ENCODE measurements around the gene GTSF1L. TPM values are rescaled to one million over a fixed set of nuclear protein-coding genes. Genes with fewer than 3 reads are reported as not detected.

The GTSF1L gene
- total RNA-seq, 2 experiments from 2014 or later = not detected

DNA sequence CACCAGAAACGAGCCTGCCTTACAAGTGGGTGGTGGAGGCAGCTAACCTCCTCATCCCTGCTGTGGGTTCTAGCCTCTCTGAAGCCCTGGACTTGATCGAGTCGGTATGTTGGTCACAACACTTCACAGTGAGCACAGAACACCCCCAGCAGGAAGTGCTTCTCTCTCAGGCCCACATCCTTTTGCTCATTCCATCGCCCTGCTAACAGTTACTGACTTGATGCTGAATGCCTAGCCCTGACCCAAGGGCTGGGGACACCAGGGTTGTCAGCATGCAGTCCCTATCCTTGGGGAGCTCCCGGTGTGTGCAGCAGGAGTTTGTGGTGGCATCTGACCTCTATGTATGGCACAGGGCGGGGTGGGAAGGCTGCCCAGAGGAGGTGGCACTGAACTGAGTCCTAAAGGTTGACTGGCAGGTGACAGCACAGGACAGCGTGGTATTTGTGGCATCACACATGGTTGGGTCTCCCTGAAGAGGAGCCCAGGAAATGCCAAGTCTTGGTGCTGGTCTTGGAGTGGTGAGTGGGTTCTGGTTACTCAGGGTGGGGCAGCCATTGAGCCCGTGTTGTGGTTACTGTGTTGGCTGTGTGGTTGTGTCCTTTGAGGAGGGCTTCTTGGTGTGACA, 26.7 kb downstream of the GTSF1L start:
- POLR2A ChIA-PET = no interaction called here
- H3K27ac Mint-ChIP-seq = peak overlapping the region; percentile 70
- H3K4me1 Mint-ChIP-seq = peaks cover 7% of the 10 kb centered on the region

DNA sequence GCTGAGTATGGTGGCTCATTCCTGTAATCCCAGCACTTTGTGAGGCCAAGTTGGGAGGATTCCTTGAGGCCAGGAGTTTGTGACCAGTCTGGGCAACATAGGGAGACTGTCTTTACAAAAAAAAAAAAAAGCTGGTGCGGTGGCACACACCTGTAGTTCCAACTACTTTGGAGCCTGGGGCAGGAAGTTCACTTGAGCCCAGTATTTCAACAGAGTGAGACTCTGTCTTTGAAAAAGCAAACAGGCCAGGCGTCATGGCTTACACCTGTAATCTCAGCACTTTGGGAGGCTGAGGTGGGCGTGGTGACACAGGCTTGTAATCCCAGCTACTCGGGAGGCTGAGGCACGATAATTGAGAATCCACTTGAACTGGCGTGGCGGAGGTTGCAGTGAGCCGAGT, 31.2 kb downstream of the GTSF1L start:
- ChIA-PET CTCF (no interaction called here), POLR2A (no interaction called here)
- no peaks in the 10 kb centered on the region for H3K9me3 Mint-ChIP-seq
- peaks cover 10% of the 10 kb centered on the region for H3K4me1 Mint-ChIP-seq
- no peak for DNase-seq
- peaks cover 23% of the 10 kb centered on the region for H3K36me3 Mint-ChIP-seq (ENCODE audit: low read depth)
- no peak overlapping the region for H3K27ac Mint-ChIP-seq
- H3K4me3 Mint-ChIP-seq = no peak overlapping the region
- H3K27me3 Mint-ChIP-seq = no peaks in the 10 kb centered on the region

More for the DNA sequence above, 26.7 kb downstream of the GTSF1L start:
- peaks cover 34% of the 10 kb centered on the region for H3K36me3 Mint-ChIP-seq (ENCODE audit: low read depth)
- no peaks in the 10 kb centered on the region for H3K9me3 Mint-ChIP-seq
- H3K27me3 Mint-ChIP-seq = no peaks in the 10 kb centered on the region
- no peak for DNase-seq
- H3K4me3 Mint-ChIP-seq = no peak overlapping the region
- CTCF ChIA-PET = interaction anchor here (0.7 kb wide), 1 partner anchor 18 kb away, joined by 3 read pairs; no protein-coding TSS in a partner anchor

DNA sequence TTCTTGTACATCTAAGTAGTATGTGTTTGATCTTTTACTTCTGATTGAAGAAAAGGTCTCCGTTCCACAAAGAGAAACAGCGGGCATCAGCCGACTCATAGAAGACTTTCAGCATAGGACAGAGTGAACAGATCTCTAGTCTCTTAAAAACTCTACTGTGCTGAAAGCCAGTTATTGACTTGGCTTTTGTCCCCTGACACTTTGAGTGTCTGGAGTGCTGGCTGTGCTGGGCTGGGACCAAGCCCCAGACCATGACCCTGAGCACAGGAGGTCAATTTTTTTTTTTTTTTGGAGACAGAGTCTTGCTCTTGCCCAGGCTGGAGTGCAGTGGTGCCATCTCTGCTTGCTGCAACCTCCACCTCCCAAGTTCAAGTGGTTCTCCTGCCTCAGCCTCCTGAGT, 32.0 kb downstream of the GTSF1L start:
- H3K4me1 Mint-ChIP-seq = peaks cover 3% of the 10 kb centered on the region
- DNase-seq = no peak
- H3K4me3 Mint-ChIP-seq = no peak overlapping the region
- ChIA-PET POLR2A (no interaction called here), CTCF (no interaction called here)
- H3K27me3 Mint-ChIP-seq = no peaks in the 10 kb centered on the region
- peaks cover 17% of the 10 kb centered on the region for H3K36me3 Mint-ChIP-seq (ENCODE audit: low read depth)
- no peak overlapping the region for H3K27ac Mint-ChIP-seq
- no peaks in the 10 kb centered on the region for H3K9me3 Mint-ChIP-seq

DNA sequence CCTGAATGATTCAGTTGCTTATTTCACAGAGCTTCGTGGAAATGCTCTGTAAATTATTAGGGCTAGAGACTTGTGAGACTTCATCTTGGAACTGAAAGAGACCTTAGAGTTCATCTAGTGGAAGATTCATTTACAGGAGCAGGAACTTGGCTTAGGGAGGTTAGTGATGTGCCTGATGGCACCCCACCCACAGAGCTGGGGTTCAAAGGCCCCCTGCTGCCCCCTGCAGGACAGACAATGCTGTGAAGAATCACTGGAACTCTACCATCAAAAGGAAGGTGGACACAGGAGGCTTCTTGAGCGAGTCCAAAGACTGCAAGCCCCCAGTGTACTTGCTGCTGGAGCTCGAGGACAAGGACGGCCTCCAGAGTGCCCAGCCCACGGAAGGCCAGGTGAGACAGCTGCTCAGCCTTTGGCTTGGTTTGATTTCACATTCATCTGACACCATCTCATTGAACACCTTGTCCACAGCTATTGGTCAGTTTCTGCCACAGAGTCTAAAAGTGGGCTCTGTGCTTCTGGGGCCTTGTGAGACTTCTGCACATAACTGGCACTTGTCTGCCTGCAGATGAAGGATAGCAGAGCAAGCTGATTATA, 34.8 kb downstream of the GTSF1L start:
- Mint-ChIP-seq H3K4me1 (peaks cover 3% of the 10 kb centered on the region), H3K27me3 (no peaks in the 10 kb centered on the region), H3K9me3 (no peaks in the 10 kb centered on the region), H3K27ac (no peak overlapping the region), H3K4me3 (no peak overlapping the region), H3K36me3 (ENCODE audit: low read depth) (peaks cover 21% of the 10 kb centered on the region)
- CTCF ChIA-PET = interaction anchor here (0.5 to 1.7 kb wide), 10 partner anchors 13 to 391 kb away, joined by 3 to 5 read pairs (median 3); no protein-coding TSS in a partner anchor
- DNase-seq = peak; percentile 71
- POLR2A ChIA-PET = no interaction called here

DNA sequence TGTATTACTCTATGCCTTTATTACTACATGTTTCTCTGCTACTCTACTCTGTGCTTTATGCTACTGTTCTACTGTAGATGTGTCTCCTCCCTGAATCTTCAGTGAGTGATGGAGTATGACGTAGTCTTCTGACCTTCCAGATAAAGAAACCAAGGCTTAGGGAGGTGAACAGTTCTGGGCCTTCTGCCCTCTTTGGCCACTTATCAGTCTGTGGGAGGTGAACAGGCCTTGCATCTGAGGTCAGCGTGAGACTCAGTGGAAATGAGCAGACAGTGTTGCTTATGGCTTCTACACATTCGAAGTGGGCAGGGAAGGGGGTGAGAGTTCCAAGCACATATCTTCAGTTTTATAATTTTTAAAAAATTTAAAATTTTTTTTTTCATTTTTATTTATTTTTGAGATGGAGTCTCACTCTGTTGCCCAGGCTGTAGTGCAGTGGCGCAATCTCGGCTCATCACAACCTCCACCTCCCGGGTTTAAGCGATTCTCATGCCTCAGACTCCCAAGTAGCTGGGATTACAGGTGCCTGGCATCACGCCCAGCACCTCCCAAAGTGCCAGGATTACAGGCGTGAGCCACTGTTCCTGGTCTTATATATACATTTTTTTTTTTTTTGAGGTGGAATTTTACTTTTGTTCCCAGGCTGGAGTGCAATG, 35.7 kb downstream of the GTSF1L start:
- POLR2A ChIA-PET = no interaction called here

DNA sequence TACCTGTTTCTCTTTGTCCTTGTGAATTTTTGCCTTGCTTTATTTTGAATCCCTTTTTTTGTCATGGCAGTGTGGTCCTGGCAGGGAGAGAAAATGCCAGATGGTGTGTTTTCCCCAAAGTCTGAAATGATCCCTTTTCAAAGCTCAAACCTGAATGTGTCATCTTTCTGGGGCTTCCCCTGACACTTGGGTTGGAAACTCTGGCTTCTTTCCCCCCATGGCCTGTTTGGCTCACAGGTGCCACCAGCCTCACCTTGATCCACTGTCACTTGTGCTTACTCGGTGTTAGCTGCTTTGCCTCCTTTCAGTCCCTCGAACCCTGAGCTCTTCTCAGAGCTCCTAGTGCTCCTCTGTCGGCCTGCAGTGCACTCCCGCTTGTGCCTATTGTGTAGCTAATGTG, 37.6 kb downstream of the GTSF1L start:
- ChIA-PET CTCF (no interaction called here), POLR2A (no interaction called here)
- no peaks in the 10 kb centered on the region for H3K4me1 Mint-ChIP-seq
- no peaks in the 10 kb centered on the region for H3K27me3 Mint-ChIP-seq
- H3K4me3 Mint-ChIP-seq = no peak overlapping the region
- peaks cover 23% of the 10 kb centered on the region for H3K36me3 Mint-ChIP-seq (ENCODE audit: low read depth)
- H3K27ac Mint-ChIP-seq = no peak overlapping the region
- no peak for DNase-seq
- no peaks in the 10 kb centered on the region for H3K9me3 Mint-ChIP-seq

More for the DNA sequence above, 35.7 kb downstream of the GTSF1L start:
- no peak overlapping the region for H3K27ac Mint-ChIP-seq
- CTCF ChIA-PET = interaction anchor here (1.0 kb wide), 1 partner anchor 153 kb away, joined by 5 read pairs; no protein-coding TSS in a partner anchor
- peaks cover 3% of the 10 kb centered on the region for H3K4me1 Mint-ChIP-seq
- no peaks in the 10 kb centered on the region for H3K27me3 Mint-ChIP-seq
- peaks cover 26% of the 10 kb centered on the region for H3K36me3 Mint-ChIP-seq (ENCODE audit: low read depth)
- DNase-seq = no peak
- H3K4me3 Mint-ChIP-seq = no peak overlapping the region
- no peaks in the 10 kb centered on the region for H3K9me3 Mint-ChIP-seq

DNA sequence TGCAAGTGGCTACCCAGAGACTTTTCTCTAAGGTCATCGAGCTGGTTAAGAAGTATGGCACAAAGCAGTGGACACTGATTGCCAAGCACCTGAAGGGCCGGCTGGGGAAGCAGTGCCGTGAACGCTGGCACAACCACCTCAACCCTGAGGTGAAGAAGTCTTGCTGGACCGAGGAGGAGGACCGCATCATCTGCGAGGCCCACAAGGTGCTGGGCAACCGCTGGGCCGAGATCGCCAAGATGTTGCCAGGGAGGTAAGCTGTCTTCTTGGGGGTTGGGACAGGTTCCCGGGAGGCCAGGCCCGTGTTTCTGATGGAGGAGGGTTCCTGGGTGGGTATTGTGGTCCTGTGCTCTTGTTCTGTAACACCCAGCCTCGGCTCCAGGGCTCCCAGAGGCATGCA, 40.0 kb downstream of the GTSF1L start:
- H3K27ac Mint-ChIP-seq = no peak overlapping the region
- POLR2A ChIA-PET = no interaction called here
- no peaks in the 10 kb centered on the region for H3K4me1 Mint-ChIP-seq
- H3K9me3 Mint-ChIP-seq = no peaks in the 10 kb centered on the region
- H3K27me3 Mint-ChIP-seq = no peaks in the 10 kb centered on the region
- CTCF ChIA-PET = no interaction called here
- H3K36me3 Mint-ChIP-seq (ENCODE audit: low read depth) = peaks cover 20% of the 10 kb centered on the region
- DNase-seq = no peak
- H3K4me3 Mint-ChIP-seq = no peak overlapping the region

DNA sequence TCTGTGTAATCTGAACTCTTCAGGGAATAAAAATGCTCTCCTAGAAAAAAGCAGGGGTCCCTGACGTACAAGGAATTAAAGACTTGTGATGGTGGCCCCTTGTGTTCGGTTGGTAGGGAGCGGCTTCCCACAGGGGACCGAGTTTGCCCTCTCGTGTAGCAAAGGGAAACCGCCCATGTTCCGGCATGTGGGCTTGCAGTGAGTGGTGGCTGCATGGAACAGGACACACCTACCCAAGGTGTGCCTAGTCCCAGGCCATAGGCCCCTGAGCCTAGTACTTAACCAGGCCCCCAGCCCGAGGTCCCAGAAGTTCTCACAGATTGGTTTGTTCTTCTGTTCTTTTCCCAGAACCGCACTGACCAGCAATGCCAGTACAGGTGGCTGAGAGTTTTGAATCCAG, 44.4 kb downstream of the GTSF1L start:
- H3K4me1 Mint-ChIP-seq = peaks cover 13% of the 10 kb centered on the region
- no peak overlapping the region for H3K4me3 Mint-ChIP-seq
- ChIA-PET POLR2A (no interaction called here), CTCF (no interaction called here)
- H3K27me3 Mint-ChIP-seq = no peaks in the 10 kb centered on the region
- no peaks in the 10 kb centered on the region for H3K9me3 Mint-ChIP-seq
- H3K27ac Mint-ChIP-seq = no peak overlapping the region
- peaks cover 13% of the 10 kb centered on the region for H3K36me3 Mint-ChIP-seq (ENCODE audit: low read depth)
- DNase-seq = no peak

DNA sequence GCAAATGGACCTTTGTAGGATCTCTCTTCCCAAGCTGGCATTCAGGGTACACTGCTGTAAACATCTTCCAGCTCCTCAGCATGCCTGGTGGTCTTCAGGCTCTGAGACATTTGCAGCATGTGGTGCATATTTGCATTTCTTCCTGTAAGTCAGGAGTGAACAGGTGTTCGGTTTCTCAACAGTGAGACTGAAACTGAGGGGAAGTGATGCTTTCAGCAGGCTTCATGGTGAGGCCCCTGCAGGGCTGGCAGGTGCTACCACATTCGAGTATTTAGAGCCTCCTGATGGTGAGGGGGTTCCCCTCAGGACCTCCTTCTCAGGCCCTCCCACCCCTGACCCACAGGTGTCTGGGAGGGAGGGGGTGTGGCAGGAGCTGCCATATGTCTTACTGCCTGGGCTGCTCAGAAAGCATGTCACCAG, 44.8 kb downstream of the GTSF1L start:
- H3K27me3 Mint-ChIP-seq = no peaks in the 10 kb centered on the region
- ChIA-PET CTCF (interaction anchor here (0.6 kb wide), 1 partner anchor 17 kb away, joined by 3 read pairs; no protein-coding TSS in a partner anchor), POLR2A (no interaction called here)
- no peaks in the 10 kb centered on the region for H3K9me3 Mint-ChIP-seq
- no peak overlapping the region for H3K27ac Mint-ChIP-seq
- peaks cover 13% of the 10 kb centered on the region for H3K4me1 Mint-ChIP-seq
- no peak for DNase-seq
- peaks cover 15% of the 10 kb centered on the region for H3K36me3 Mint-ChIP-seq (ENCODE audit: low read depth)
- no peak overlapping the region for H3K4me3 Mint-ChIP-seq

DNA sequence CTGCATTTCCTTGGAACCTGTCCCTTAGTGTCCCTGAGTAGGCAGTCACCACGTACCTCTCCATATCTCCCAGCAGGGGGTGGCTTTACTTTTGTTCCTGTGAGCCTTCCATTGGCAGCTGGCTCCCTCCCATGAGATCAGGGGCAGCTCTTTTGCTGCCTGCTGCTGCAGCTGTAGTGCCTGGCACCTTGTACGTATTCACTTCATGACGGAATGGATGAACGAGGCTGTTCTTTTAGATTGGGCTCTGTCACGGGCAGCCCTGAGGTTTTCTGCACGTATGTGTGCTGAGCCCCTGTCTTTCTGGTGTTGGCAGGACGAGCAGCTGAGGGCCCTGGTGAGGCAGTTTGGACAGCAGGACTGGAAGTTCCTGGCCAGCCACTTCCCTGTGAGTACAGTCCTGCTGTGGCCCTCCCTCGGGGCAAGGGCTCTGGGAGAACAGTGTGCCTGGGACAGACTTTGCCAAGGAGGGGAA, 45.3 kb downstream of the GTSF1L start:
- ChIA-PET POLR2A (no interaction called here), CTCF (interaction anchor here (0.6 to 1.0 kb wide), 2 partner anchors 12 to 17 kb away, joined by 3 to 4 read pairs; no protein-coding TSS in a partner anchor)
- DNase-seq = no peak
- Mint-ChIP-seq H3K36me3 (ENCODE audit: low read depth) (peaks cover 13% of the 10 kb centered on the region), H3K4me1 (peaks cover 13% of the 10 kb centered on the region), H3K9me3 (no peaks in the 10 kb centered on the region), H3K4me3 (no peak overlapping the region), H3K27me3 (no peaks in the 10 kb centered on the region), H3K27ac (peak overlapping the region; percentile 69)

DNA sequence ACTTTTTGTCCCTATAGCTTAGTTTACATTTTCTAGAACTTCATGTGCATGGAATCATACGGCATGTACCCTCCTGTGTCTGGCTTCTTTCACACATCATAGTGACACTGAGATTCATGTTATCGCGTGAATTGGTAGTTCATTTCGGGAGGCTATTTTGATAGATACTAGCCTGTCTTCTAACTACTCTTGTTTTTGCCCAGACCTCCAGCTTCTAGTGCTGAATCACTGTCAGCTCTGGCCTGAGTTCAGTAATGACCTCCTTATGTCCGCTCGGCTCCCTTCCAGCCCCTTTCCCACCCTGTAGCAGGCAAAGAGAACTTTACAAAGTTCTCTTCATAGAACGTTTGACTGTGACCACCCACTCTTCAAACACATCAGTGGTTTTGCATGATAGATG, 45.8 kb downstream of the GTSF1L start:
- POLR2A ChIA-PET = no interaction called here
- no peak for DNase-seq
- Mint-ChIP-seq H3K27ac (no peak overlapping the region), H3K4me3 (no peak overlapping the region), H3K27me3 (no peaks in the 10 kb centered on the region), H3K36me3 (ENCODE audit: low read depth) (peaks cover 13% of the 10 kb centered on the region), H3K9me3 (no peaks in the 10 kb centered on the region), H3K4me1 (peaks cover 16% of the 10 kb centered on the region)
- CTCF ChIA-PET = interaction anchor here (1.0 kb wide), 1 partner anchor 13 kb away, joined by 4 read pairs; no protein-coding TSS in a partner anchor

DNA sequence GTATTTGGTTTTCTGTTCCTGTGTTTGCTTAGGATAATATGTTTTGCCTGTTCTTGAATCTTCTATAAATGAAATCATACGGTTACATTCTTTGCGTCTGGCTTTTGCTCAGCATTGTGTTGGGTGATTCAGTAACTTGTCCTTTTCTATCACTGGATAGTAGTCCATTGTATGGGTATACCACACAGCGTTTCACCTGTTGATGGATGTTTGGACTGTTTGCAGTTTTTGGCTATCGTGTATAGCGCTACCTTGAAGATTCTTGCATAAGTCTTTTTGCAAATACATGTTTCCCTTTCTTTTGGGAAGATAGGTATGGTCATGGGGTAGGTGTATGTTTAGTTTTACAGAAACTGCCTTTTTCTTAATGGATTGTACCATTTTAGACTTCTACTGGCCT, 50.4 kb downstream of the GTSF1L start:
- H3K36me3 Mint-ChIP-seq (ENCODE audit: low read depth) = peaks cover 29% of the 10 kb centered on the region
- POLR2A ChIA-PET = no interaction called here
- H3K9me3 Mint-ChIP-seq = no peaks in the 10 kb centered on the region
- no peaks in the 10 kb centered on the region for H3K27me3 Mint-ChIP-seq
- DNase-seq = no peak
- H3K27ac Mint-ChIP-seq = no peak overlapping the region
- H3K4me3 Mint-ChIP-seq = no peak overlapping the region
- CTCF ChIA-PET = no interaction called here
- H3K4me1 Mint-ChIP-seq = peaks cover 13% of the 10 kb centered on the region

Data from activated CD4-positive, alpha-beta T cell treated with anti-CD3 and anti-CD28 coated beads, Interleukin-2, amount 10 ng/mL, durations not matched to agents 7 days and 5 days (primary cell).